ENCODE data around the gene MB.

The MB gene

GRCh38 chr22:35569916-35570315 is 47.2 kb downstream of the MB start:
- no peak for DNase-seq

- no peak for DNase-seq
Measured at GRCh38 chr22:35568751-35569739, 48.1 kb downstream of the MB start.

GRCh38 chr22:35567351-35568141 is 49.6 kb downstream of the MB start:
- peak; percentile 50 for DNase-seq

GRCh38 chr22:35564975-35565867 is 51.9 kb downstream of the MB start:
- DNase-seq: no peak

GRCh38 chr22:35563211-35563610 is 53.9 kb downstream of the MB start:
- DNase-seq: no peak

- no peak for DNase-seq
Measured at GRCh38 chr22:35561796-35562526, 55.2 kb downstream of the MB start.

GRCh38 chr22:35560824-35561223 is 56.3 kb downstream of the MB start:
- no peak for DNase-seq

- DNase-seq: no peak
Measured at GRCh38 chr22:35560366-35560765, 56.8 kb downstream of the MB start.

- DNase-seq: no peak
Measured at GRCh38 chr22:35559354-35560005, 57.6 kb downstream of the MB start.

GRCh38 chr22:35558719-35559118 is 58.4 kb downstream of the MB start:
- DNase-seq: no peak

GRCh38 chr22:35558031-35558430 is 59.1 kb downstream of the MB start:
- no peak for DNase-seq
